CD14-positive monocyte (primary cell): ENCODE data around the gene TMEM135. TPM values are rescaled to one million over a fixed set of nuclear protein-coding genes. Genes with fewer than 3 reads are reported as not detected.

Experiments used
- DNase-seq, 3 donors: peaks; one replicate each; pipeline ENCODE4 v3.0.0-alpha.2; 2011 to 2022
- H2AFZ ChIP-seq: 2 replicates; pipeline ENCODE4 v1.6.0; 2012; ENCODE audit warnings: mild to moderate bottlenecking, low read depth, low read length, inconsistent platforms; ENCODE audit not compliant: insufficient read depth, poor library complexity, severe bottlenecking
- H3K27ac ChIP-seq, 2 donors: 1 replicate in 1 of 2; 2 replicates in 1 of 2; pipeline ENCODE4 v1.5.1; 2012 to 2013; ENCODE audit warnings: low read length in 2 of 2, control low read depth in 1 of 2, inconsistent platforms in 1 of 2, low read depth in 1 of 2, mild to moderate bottlenecking in 1 of 2
- H3K27me3 ChIP-seq, 2 donors: one replicate each; pipeline versions ENCODE4 v1.6.0 to v1.6.1; 2011 to 2013; ENCODE audit warnings: low read length in 2 of 2; ENCODE audit not compliant: control insufficient read depth in 2 of 2, insufficient read depth in 2 of 2
- H3K36me3 ChIP-seq, 2 donors: replicated peaks in 1 of 2; 1 replicate in 1 of 2; 2 replicates in 1 of 2; pipeline versions ENCODE4 v1.5.1 to v1.6.1; 2012 to 2013; ENCODE audit warnings: low read length in 2 of 2, control low read depth in 1 of 2, inconsistent platforms in 1 of 2, mild to moderate bottlenecking in 1 of 2; ENCODE audit not compliant: insufficient read depth in 2 of 2, control insufficient read depth in 1 of 2
- H3K4me1 ChIP-seq, 2 donors: 1 replicate in 1 of 2; 2 replicates in 1 of 2; pipeline versions ENCODE4 v1.5.1 to v1.6.1; 2012 to 2013; ENCODE audit warnings: low read length in 2 of 2, control low read depth in 1 of 2, inconsistent platforms in 1 of 2, mild to moderate bottlenecking in 1 of 2, moderate library complexity in 1 of 2; ENCODE audit not compliant: insufficient read depth in 2 of 2, control insufficient read depth in 1 of 2
- H3K4me2 ChIP-seq: replicated peaks from 2 replicates; pipeline ENCODE3; 2012; ENCODE audit warnings: low read length, moderate library complexity, mild to moderate bottlenecking; ENCODE audit not compliant: poor library complexity, severe bottlenecking; ENCODE audit errors: extremely low read depth
- H3K4me3 ChIP-seq, 3 experiments: fragments of 200-600 bp in 1 of 3; sonication (generic) in 1 of 3; replicated peaks in 1 of 3; 1 replicate in 2 of 3; 2 replicates in 1 of 3; pipeline ENCODE4 v1.5.1; 2011 to 2013; ENCODE audit warnings: low read length in 3 of 3, mild to moderate bottlenecking in 3 of 3, control low read depth in 2 of 3, low read depth in 2 of 3, inconsistent platforms in 1 of 3, moderate library complexity in 1 of 3
- H3K79me2 ChIP-seq: 2 replicates; pipeline ENCODE4 v1.6.0; 2012; ENCODE audit warnings: mild to moderate bottlenecking, control low read depth, inconsistent platforms, low read length, moderate library complexity; ENCODE audit not compliant: insufficient read depth
- H3K9ac ChIP-seq: 2 replicates; pipeline ENCODE4 v1.6.0; 2017; ENCODE audit warnings: low read length, mild to moderate bottlenecking; ENCODE audit not compliant: insufficient read depth, poor library complexity, severe bottlenecking
- H3K9me3 ChIP-seq, 2 donors: replicated peaks in 1 of 2; 1 replicate in 1 of 2; 2 replicates in 1 of 2; pipeline versions ENCODE4 v1.5.1 to v1.6.1; 2012 to 2013; ENCODE audit warnings: low read length in 2 of 2, control low read depth in 1 of 2; ENCODE audit not compliant: control insufficient read depth in 1 of 2, insufficient read depth in 1 of 2
- H4K20me1 ChIP-seq: 2 replicates; pipeline ENCODE4 v1.6.0; 2012; ENCODE audit warnings: mild to moderate bottlenecking, low read length, control low read depth, moderate library complexity; ENCODE audit not compliant: insufficient read depth
- H3K27ac Mint-ChIP-seq, 7 donors: one replicate each; pipeline ENCODE4 v1.8.0; 2020; ENCODE audit warnings: mild to moderate bottlenecking in 7 of 7, mixed read lengths in 7 of 7, moderate library complexity in 6 of 7, inconsistent platforms in 2 of 7
- H3K27me3 Mint-ChIP-seq, 3 donors: one replicate each; pipeline ENCODE4 v1.8.0; 2021 to 2022; ENCODE audit warnings: low read depth in 3 of 3, mild to moderate bottlenecking in 3 of 3, mixed read lengths in 3 of 3, moderate library complexity in 3 of 3, inconsistent platforms in 1 of 3
- H3K36me3 Mint-ChIP-seq, 2 donors: one replicate each; pipeline ENCODE4 v1.8.0; 2020; ENCODE audit warnings: mixed read lengths in 2 of 2, inconsistent platforms in 1 of 2, mild to moderate bottlenecking in 1 of 2
- H3K4me1 Mint-ChIP-seq: one replicate; pipeline ENCODE4 v1.8.0; 2020; ENCODE audit warnings: mild to moderate bottlenecking, mixed read lengths
- H3K4me3 Mint-ChIP-seq, 2 donors: one replicate each; pipeline ENCODE4 v1.8.0; 2020; ENCODE audit warnings: mild to moderate bottlenecking in 2 of 2, mixed read lengths in 2 of 2, moderate library complexity in 1 of 2
- H3K9me3 Mint-ChIP-seq, 7 donors: one replicate each; pipeline ENCODE4 v1.8.0; 2020 to 2022; ENCODE audit warnings: mixed read lengths in 7 of 7, mild to moderate bottlenecking in 6 of 7, moderate library complexity in 6 of 7, inconsistent platforms in 2 of 7
- CTCF ChIP-seq: fragments of 200-600 bp; IDR thresholded peaks from one replicate; pipeline ENCODE4 v1.8.0; 2022; ENCODE audit warnings: antibody characterized with exemption, mild to moderate bottlenecking
- WGBS: methylation state at CpG from one replicate; pipeline ENCODE4 v1.1.5; 2013; ENCODE audit warnings: missing lambda C conversion rate; ENCODE audit not compliant: insufficient coverage; 5-methylcytosine and 5-hydroxymethylcytosine counted together
- intact Hi-C, 2 donors: fragments of 100-400 bp; cut with micrococcal nuclease; formaldehyde crosslinking; loops; one replicate each; pipeline versions ENCODE4 v1.15.0 to v1.15.1; 2023
- polyA plus RNA-seq, 3 donors: library from polyadenylated mRNA; depleted of rRNA in 1 of 3; unstranded in 2 of 3; stranded (reverse) in 1 of 3; fragments of 300-500 nt in 2 of 3; fragments of >200 nt in 1 of 3; fragmentation: Illumina TruSeq in 2 of 3; gene quantifications; 1 replicate in 2 of 3; 2 replicates in 1 of 3; pipeline ENCODE4 v1.2.3, GENCODE V29; 2012 to 2021

Gene TMEM135
- polyA plus RNA-seq, 3 donors, result 2.7 to 8.4 (median 5.9) TPM

- intact Hi-C loops, result no loop called here
- no CpG with 5 or more reads among the region's 3 CpGs for WGBS
- peaks cover 0 to 1% (median 0%) of the 10 kb centered on the region in 3 donors for H3K27me3 Mint-ChIP-seq
- Histone ChIP-seq H3K27me3 (no peaks in the 10 kb centered on the region), H4K20me1 (no peaks in the 10 kb centered on the region), H3K4me1 (no peaks in the 10 kb centered on the region), H2AFZ (no peak overlapping the region), H3K4me2 (no peak overlapping the region), H3K4me3 (no peak overlapping the region), H3K9ac (no peak overlapping the region), H3K79me2 (no peaks in the 10 kb centered on the region), H3K9me3 (no peaks in the 10 kb centered on the region), H3K36me3 (no peaks in the 10 kb centered on the region), H3K27ac (no peak overlapping the region)
- no peak for DNase-seq
- H3K4me3 Mint-ChIP-seq, result no peak overlapping the region
- H3K36me3 Mint-ChIP-seq, result peaks cover 0 to 6% of the 10 kb centered on the region in 2 donors
- no peaks in the 10 kb centered on the region for H3K9me3 Mint-ChIP-seq
- TF ChIP-seq CTCF, result no peak
- H3K27ac Mint-ChIP-seq, result no peak overlapping the region
- H3K4me1 Mint-ChIP-seq, result peaks cover 6% of the 10 kb centered on the region
Measured at GRCh38 chr11:87260811-87261210, 223.1 kb downstream of the TMEM135 start.

GRCh38 chr11:87263264-87263838 is 225.6 kb downstream of the TMEM135 start:
- Mint-ChIP-seq H3K9me3 (no peaks in the 10 kb centered on the region), H3K27ac (no peak overlapping the region), H3K27me3 (peaks cover 0 to 1% (median 0%) of the 10 kb centered on the region in 3 donors), H3K36me3 (peaks cover 0 to 6% of the 10 kb centered on the region in 2 donors), H3K4me3 (no peak overlapping the region), H3K4me1 (peaks cover 6% of the 10 kb centered on the region)
- no peak for DNase-seq
- intact Hi-C loops, result no loop called here
- TF ChIP-seq CTCF, result no peak
- Histone ChIP-seq H3K27me3 (no peaks in the 10 kb centered on the region), H3K9ac (no peak overlapping the region), H4K20me1 (no peaks in the 10 kb centered on the region), H3K4me3 (no peak overlapping the region), H3K4me1 (no peaks in the 10 kb centered on the region), H3K36me3 (no peaks in the 10 kb centered on the region), H3K4me2 (no peak overlapping the region), H3K9me3 (no peaks in the 10 kb centered on the region), H3K79me2 (no peaks in the 10 kb centered on the region), H3K27ac (no peak overlapping the region), H2AFZ (no peak overlapping the region)
- no CpG with 5 or more reads among the region's 2 CpGs for WGBS
